AG04450 (cell line): ENCODE data around the gene TSPOAP1. TPM values are rescaled to one million over a fixed set of nuclear protein-coding genes. Genes with fewer than 3 reads are reported as not detected.

ENCODE experiments used
- CTCF ChIA-PET: fragments of 300-600, 350-600 bp; formaldehyde crosslinking; extraction: SDS; loops from one replicate; lab custom pipeline; 2022; ENCODE audit warnings: antibody characterized with exemption, inconsistent platforms; lab: Charles Lee
- POLR2A ChIA-PET: fragments of 350-600 bp; formaldehyde crosslinking; extraction: SDS; loops from one replicate; lab custom pipeline; 2021; ENCODE audit warnings: antibody characterized with exemption, inconsistent platforms; lab: Yijun Ruan, JAX
- DNase-seq: peaks from one replicate; pipeline ENCODE4 v3.0.0-alpha.2; 2011; ENCODE audit warnings: low read depth, low spot score
- H3K27ac ChIP-seq: one replicate; pipeline ENCODE4 v1.5.1; 2012; ENCODE audit warnings: low read depth, low read length, control low read depth
- H3K27me3 ChIP-seq: one replicate; pipeline ENCODE4 v1.6.0; 2012; ENCODE audit warnings: low read length; ENCODE audit not compliant: control insufficient read depth, insufficient read depth
- H3K4me3 ChIP-seq: 2 replicates; pipeline ENCODE4 v1.5.1; 2011; ENCODE audit warnings: mild to moderate bottlenecking, low read depth, low read length, control low read depth
- H3K9me3 ChIP-seq: 2 replicates; pipeline ENCODE4 v1.5.1; 2012; ENCODE audit warnings: low read length; ENCODE audit not compliant: control insufficient read depth, insufficient read depth
- CTCF ChIP-seq: IDR thresholded peaks from 2 replicates; pipeline ENCODE4 v1.5.1; 2011; ENCODE audit warnings: low read depth, low read length, control low read depth, inconsistent platforms
- polyA plus RNA-seq: library from polyadenylated mRNA; depleted of rRNA; stranded (reverse); fragments of >200 nt; gene quantifications from 2 replicates; pipeline ENCODE4 v1.2.3, GENCODE V29; 2011

The TSPOAP1 gene
- polyA plus RNA-seq, 1 experiment, result 1.7 TPM

- POLR2A ChIA-PET, result no interaction called here
Observed at GRCh38 chr17:58279736-58280479, 48.7 kb downstream of the TSPOAP1 start.

GRCh38 chr17:58279016-58279711 is 49.4 kb downstream of the TSPOAP1 start:
- no peak overlapping the region for H3K4me3 ChIP-seq
- H3K9me3 ChIP-seq, result no peaks in the 10 kb centered on the region; the same call in 1 of the 2 replicates
- TF ChIP-seq CTCF, result no peak
- ChIA-PET CTCF (no interaction called here), POLR2A (no interaction called here)
- DNase-seq, result no peak
- H3K27me3 ChIP-seq, result peaks cover 33% of the 10 kb centered on the region
- no peak overlapping the region for H3K27ac ChIP-seq

More at GRCh38 chr17:58279736-58280479, 48.7 kb downstream of the TSPOAP1 start:
- Histone ChIP-seq H3K27ac (no peak overlapping the region), H3K27me3 (peaks cover 34% of the 10 kb centered on the region), H3K9me3 (no peaks in the 10 kb centered on the region; the same call in 1 of the 2 replicates), H3K4me3 (no peak overlapping the region)
- no peak for TF ChIP-seq CTCF
- DNase-seq, result no peak
- CTCF ChIA-PET, result no interaction called here

- ChIA-PET POLR2A (no interaction called here), CTCF (no interaction called here)
- no peak overlapping the region for H3K27ac ChIP-seq
- no peak overlapping the region for H3K4me3 ChIP-seq
- TF ChIP-seq CTCF, result no peak
- no peak for DNase-seq
- H3K27me3 ChIP-seq, result peaks cover 31% of the 10 kb centered on the region
- H3K9me3 ChIP-seq, result no peaks in the 10 kb centered on the region; the same call in 1 of the 2 replicates
Observed at GRCh38 chr17:58278661-58279015, 50.0 kb downstream of the TSPOAP1 start.

- Histone ChIP-seq H3K27me3 (peaks cover 31% of the 10 kb centered on the region), H3K4me3 (no peak overlapping the region), H3K9me3 (no peaks in the 10 kb centered on the region; the same call in 1 of the 2 replicates), H3K27ac (no peak overlapping the region)
- no peak for TF ChIP-seq CTCF
- DNase-seq, result no peak
- ChIA-PET CTCF (interaction anchor here (1.5 kb wide), 1 partner anchor 139 kb away, joined by 6 read pairs; the partner anchor contains the start of gene RNF43), POLR2A (no interaction called here)
Observed at GRCh38 chr17:58277802-58278595, 50.6 kb downstream of the TSPOAP1 start.
